HG03558 (cell line): Measurements from ENCODE around the gene ACTRT2.

Experiments used
- ATAC-seq: cut with Tn5 transposase; IDR thresholded peaks from one replicate; pipeline ENCODE4 v1.9.1; 2021; ENCODE audit warnings: moderate number of reproducible peaks; ENCODE audit not compliant: unreplicated experiment; ENCODE audit errors: extremely low read depth

Gene ACTRT2

GRCh38 chr1:3049905-3050304 lies 28.6 kb downstream of the ACTRT2 start:
- ATAC-seq: no peak

GRCh38 chr1:3050603-3051002 lies 29.3 kb downstream of the ACTRT2 start:
- ATAC-seq: no peak

GRCh38 chr1:3051270-3052268 lies 30.3 kb downstream of the ACTRT2 start:
- no peak for ATAC-seq

- no peak for ATAC-seq
These were observed 31.2 kb downstream of the ACTRT2 start for GRCh38 chr1:3052501-3052900.

GRCh38 chr1:3053366-3053980 lies 32.2 kb downstream of the ACTRT2 start:
- no peak for ATAC-seq

GRCh38 chr1:3053986-3054385 lies 32.7 kb downstream of the ACTRT2 start:
- no peak for ATAC-seq

GRCh38 chr1:3054474-3054873 lies 33.2 kb downstream of the ACTRT2 start:
- no peak for ATAC-seq

- ATAC-seq: no peak
These were observed 33.8 kb downstream of the ACTRT2 start for GRCh38 chr1:3055051-3055450.

- ATAC-seq: no peak
These were observed 35.4 kb downstream of the ACTRT2 start for GRCh38 chr1:3056641-3057040.

GRCh38 chr1:3058263-3059030 lies 37.2 kb downstream of the ACTRT2 start:
- ATAC-seq: no peak

- no peak for ATAC-seq
These were observed 38.9 kb downstream of the ACTRT2 start for GRCh38 chr1:3060127-3060526.

- no peak for ATAC-seq
These were observed 39.6 kb downstream of the ACTRT2 start for GRCh38 chr1:3060601-3061551.

- no peak for ATAC-seq
These were observed 40.3 kb downstream of the ACTRT2 start for GRCh38 chr1:3061566-3061965.

- ATAC-seq: no peak
These were observed 40.8 kb downstream of the ACTRT2 start for GRCh38 chr1:3061981-3062615.

GRCh38 chr1:3062616-3063378 lies 41.5 kb downstream of the ACTRT2 start:
- ATAC-seq: no peak

- ATAC-seq: no peak
These were observed 42.4 kb downstream of the ACTRT2 start for GRCh38 chr1:3063379-3064295.

- no peak for ATAC-seq
These were observed 43.1 kb downstream of the ACTRT2 start for GRCh38 chr1:3064296-3064850.
